Measurements from ENCODE around the gene CIAO2A.

Gene CIAO2A

DNA sequence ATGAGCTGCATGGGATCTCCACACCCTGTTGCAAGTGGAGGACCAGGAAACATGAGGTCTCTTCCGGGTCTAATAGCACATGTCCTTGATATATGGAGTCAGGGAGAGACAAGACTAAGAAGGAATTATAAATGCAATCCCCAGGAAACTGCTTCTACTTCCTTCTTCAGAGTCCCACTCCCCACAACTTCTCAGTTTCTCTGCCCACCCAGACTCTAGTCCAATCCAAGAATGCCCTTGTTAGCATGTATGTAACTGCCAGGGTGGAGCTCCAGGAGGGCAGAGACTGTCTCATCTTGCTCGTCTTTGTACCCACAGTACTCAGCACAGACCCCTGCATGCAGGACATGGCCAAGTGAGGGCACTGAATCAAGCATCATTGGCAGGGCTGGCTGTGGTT lies 55.7 kb downstream of the CIAO2A start:
- DNase-seq = no peak

DNA sequence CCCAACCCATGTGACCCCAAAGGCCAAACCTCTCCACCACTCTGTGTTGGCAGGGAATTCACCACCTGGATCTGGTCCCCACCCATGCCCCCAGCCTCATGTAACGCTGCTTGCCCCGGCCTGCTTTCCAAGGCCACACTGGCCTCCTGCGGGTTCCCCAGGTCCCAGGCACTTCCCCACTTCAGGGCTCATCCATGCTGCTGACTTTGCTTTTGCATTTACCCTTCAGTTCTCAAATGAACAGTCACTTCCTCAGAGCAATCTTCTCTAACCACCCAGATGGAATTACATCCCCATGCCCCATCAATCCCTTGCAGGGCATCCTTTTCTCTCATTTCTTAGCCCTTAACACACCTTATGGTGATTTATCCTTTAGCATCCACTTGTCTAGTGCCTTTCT lies 56.5 kb downstream of the CIAO2A start:
- DNase-seq = no peak

DNA sequence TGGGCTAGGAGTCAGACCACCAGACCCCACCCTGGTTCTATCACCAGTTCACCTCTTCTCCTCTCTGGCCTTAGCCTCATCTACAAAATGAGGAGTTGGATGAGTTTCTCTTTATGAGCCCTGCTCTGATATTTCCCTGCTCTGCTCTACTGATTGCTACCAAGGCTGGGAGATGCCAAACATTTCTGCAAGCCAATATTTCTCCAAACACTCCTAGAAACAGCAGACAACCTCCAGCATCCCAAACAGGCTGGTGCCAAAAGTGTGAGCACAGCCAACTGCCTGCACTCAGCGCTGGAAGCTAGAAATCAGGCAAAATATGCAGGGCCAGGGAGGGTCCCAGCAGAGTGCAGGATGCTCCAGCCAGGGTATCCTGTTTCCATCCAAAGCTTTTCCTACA lies 58.1 kb downstream of the CIAO2A start:
- DNase-seq = no peak

DNA sequence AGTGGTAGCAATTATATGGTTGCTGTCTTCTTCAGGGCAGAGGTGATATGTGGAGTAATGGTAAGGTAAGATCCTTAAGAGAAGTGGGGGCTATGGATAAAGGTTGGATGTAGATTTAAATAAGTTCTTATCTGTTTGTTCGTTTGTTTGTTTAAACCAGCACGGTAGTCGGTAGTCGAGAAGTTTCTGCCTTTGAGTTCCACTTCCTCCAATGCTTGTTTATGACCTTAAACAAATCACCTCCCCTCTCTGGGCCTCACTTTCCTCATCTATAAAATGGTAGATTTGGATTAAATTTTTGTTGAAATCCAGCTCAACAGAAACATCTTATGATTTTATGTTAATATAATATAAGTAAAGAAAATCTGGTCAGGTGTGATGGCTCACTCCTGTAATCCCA lies 59.1 kb downstream of the CIAO2A start:
- no peak for DNase-seq

DNA sequence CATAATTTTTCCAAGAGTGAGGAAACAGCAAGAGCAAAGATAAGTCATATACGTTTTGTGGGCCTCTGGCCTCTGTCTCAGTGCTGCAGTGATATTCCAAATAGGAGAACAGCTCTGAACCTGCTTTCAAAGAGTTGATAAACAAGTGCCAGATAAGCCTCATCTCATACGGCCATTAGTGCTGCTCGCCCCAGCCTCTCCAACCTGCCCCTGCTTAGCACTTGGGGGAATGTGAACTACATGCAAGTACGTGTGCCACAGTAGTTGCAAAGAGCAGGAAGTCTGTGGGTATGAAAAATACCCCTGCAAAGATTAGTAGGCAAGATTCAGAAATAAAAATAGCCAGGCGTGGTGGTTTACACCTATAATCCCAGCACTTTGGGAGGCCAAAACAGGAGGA lies 61.3 kb downstream of the CIAO2A start:
- no peak for DNase-seq

DNA sequence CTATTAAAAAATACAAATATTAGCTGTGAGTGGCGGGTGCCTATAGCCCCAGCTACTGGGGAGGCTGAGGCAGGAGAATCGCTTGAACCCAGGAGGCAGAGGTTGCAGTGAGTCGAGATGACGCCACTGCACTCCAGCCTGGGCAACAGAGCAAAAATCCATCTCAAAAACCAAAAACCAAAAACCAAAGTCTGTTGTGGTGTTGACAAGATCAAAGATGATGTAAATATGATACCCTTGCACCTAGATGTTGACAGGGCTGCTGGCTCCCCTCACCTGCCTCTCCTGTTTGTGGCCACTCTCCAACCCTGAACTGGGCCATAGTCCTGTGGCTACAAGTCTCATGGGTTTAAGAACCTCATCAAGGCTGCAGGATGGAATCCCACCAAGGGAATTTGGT lies 63.5 kb downstream of the CIAO2A start:
- DNase-seq = no peak

DNA sequence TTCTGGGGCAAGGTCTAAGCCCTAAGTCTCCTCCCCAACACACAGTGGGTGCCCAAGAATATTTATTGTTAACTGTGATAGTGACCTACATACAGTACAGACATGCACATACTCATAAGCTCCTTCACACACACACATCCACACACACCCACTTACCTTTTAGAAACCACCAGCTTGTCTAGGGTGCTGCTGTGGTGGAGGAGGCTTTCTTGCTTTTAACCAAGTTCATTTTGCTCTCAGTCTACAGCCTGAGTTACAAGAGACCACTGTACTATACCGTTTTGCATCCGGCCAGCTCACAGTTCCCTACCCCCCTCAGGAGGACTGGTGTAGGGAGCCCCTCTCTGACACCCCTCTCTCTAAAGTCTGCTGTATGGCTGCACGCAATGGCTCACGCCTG lies 64.0 kb downstream of the CIAO2A start:
- no peak for DNase-seq

DNA sequence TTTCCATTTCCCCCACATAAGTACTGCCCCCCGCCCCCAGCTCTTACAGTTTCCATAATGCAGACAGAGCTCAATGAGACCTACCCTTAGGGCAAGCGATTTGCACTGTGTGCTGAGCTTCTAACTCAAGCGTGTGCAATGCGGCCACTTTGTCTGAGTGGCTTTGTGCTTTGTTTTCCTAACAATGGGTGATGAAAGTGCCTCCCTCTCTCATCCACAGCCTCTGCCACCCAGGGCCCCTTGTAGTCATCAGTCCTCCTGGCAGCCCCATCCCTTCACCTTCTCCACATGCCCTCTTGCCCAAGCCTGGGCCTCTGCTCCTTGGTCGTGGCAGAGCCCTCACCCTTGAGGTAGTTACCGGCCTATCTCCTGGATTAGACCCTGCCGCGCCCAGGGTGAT lies 64.5 kb downstream of the CIAO2A start:
- no peak for DNase-seq

DNA sequence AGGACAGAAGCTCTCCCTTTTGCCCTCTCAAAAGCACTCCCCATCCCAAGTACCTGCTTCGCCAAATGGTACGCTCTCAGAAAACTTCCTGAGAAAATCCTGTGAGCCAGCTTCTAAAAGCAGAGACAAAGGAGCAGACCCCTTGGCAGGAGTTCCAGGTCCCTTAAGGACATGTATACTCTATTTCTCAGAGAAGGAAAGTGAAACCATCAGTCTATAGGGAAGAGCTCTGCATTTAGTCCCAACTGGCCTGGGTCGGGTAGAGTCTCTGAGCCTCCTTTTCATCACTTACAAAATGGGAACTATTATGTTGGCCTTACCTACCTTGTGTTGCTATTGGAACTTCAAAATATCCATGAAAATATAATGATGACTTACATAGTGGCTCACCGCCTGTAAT lies 67.0 kb downstream of the CIAO2A start:
- DNase-seq = no peak

DNA sequence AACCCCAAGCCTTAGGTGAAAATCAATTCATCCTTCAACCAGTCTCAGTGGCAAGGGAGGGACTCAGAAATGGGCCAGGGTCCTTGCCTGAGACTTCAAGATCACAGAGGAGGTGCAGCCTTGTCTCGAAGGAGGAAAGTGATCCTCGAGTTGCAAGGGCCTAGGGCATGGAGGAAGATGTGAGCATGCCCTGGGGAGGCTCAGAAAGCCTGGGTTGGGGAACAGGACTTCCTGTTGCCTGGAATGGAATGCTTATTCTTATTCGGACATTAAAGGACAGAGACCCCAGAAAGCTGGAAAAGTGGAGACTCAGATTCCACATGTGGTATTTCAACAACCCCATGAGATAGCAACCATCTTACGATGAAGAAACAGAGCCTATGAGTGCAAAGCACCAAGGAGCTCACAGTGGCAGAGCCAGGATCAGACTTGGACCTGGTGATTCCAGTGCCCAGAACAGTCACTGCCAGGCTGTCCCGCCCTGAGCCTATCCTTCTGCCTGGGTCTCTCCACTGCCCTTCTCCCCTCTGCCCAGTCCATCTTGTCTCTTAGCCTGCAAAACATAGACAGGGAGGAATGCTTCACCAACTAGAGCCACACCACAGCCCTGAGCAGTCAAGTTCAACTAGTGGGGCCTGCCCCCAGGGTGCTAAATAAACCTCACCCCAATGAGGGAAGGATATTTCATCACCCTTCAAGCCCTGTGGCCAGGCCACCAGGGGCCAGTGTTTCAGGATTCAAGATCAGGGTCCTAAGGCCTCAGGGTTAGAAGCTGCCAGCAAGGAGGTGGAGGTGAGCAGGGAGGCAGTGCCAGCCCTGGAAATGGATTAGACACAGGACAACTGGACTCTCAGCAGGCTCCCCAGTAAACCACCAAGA lies 69.2 kb downstream of the CIAO2A start:
- DNase-seq = no peak

DNA sequence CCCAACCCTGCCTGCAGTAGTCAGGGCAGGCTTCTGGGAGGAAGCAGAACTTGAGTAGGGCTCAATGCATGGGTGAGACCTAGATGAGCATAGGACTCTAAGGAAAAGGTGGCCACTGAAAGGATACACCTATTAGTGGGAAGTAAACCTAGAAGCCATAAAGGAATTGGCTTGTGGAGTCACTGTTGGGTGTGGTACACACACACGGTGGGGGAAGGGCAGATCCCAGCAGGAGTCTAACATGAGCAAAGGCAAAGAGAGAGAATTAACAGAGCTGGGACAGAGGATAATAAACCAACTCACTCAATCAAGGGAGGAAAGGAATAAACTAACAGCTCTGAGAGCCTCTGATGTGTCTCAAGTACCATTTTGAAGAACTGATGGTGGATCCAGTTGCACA lies 70.4 kb downstream of the CIAO2A start:
- no peak for DNase-seq

DNA sequence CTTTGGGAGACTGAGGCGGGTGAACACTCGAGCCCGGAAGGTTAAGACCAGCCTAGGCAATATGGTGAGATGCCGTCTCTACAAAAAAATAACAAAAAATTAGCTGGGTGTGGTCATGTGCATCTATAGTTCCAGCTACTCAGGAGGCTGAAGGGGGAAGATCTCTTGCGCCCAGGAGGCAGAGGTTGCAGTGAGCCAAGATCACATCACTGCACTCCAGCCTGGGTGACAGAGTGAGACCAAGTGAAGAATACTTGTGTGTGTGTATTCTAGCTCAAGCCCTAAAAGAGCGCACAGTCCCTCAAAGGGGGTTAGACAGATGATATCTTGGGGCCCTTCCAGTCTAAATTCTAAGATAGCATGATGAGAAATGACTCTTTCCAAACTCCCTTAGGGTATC lies 71.1 kb downstream of the CIAO2A start:
- DNase-seq = no peak
